Measurements from ENCODE around the gene PHGDH.

- no peak for TF ChIP-seq CTCF (IDR thresholded peaks at IDR 0.05)
- no peak for TF ChIP-seq POLR2AphosphoS5 (IDR thresholded peaks at IDR 0.05; ENCODE audit: low read depth, low read length)
- TF ChIP-seq REST (IDR thresholded peaks at IDR 0.05; ENCODE audit: insufficient read depth in 1 of 2, low read depth in 2 of 2, low read length in 1 of 2) = no peak
- no peak for TF ChIP-seq SIN3A (IDR thresholded peaks at IDR 0.05; ENCODE audit: borderline replicate concordance, insufficient read depth, low read depth, low read length)
Measured at GRCh38 chr1:119782631-119783325, 71.0 kb downstream of the PHGDH start.
